ENCODE data around the gene MLLT1.

DNA sequence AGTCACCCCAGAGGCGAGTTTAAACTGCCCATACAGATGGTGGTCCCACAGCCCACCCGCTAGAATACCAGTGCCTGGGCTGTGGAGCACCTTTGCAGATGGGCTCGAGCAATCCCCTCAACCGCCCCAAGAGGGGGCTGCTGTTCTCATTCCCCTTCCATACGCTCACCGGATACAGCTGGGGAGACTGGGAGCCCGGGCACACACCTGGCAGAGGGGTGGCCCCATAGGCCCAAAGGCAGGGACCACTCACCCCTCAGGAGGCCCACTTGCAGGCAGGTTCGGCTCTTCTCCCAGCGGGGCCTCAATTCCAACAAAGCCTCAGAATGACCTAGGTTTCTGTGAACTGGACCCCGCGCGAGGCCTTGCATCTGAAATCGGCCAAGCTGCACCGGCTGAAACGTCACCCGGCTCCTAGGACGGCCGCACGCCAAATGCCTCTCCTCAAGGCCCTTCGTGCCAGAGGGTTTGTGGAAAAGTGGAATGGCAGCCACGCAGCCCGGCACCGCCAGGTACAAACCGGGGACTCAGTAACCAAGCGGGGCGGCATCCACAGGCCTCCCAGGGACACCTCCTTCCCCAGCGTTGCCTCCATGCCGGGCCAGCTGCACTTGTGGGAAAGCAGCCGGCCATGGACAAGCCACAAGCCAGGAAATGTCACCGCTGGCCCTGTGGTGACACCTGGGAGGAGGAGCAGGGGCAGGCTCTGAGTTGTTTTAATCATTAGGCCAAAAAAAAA is 18.7 kb downstream of the MLLT1 start:
- TF ChIP-seq, protein P1, sequence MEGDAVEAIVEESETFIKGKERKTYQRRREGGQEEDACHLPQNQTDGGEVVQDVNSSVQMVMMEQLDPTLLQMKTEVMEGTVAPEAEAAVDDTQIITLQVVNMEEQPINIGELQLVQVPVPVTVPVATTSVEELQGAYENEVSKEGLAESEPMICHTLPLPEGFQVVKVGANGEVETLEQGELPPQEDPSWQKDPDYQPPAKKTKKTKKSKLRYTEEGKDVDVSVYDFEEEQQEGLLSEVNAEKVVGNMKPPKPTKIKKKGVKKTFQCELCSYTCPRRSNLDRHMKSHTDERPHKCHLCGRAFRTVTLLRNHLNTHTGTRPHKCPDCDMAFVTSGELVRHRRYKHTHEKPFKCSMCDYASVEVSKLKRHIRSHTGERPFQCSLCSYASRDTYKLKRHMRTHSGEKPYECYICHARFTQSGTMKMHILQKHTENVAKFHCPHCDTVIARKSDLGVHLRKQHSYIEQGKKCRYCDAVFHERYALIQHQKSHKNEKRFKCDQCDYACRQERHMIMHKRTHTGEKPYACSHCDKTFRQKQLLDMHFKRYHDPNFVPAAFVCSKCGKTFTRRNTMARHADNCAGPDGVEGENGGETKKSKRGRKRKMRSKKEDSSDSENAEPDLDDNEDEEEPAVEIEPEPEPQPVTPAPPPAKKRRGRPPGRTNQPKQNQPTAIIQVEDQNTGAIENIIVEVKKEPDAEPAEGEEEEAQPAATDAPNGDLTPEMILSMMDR (IDR thresholded peaks at IDR 0.05), result peak in 1 of 3 experiments; percentile 14
- TF ChIP-seq POLR2A (IDR thresholded peaks at IDR 0.05), result no peak
- no peak for TF ChIP-seq POLR2AphosphoS5 (IDR thresholded peaks at IDR 0.05; ENCODE audit: insufficient read depth in 1 of 2, low read depth in 1 of 2)

Data from vagina (tissue), 2 donors.